Stomach smooth muscle (tissue), 2 donors: ENCODE results near the gene BAHCC1.
A peak's percentile ranks its signal among the peaks of the same experiment; 100 is the strongest.

Experiments
- H3K27ac ChIP-seq: one replicate; pipeline ENCODE4 v1.7.0; 2013; ENCODE audit warnings: mild to moderate bottlenecking, low read length, inconsistent platforms
- H3K27me3 ChIP-seq, 2 donors: one replicate each; pipeline ENCODE4 v1.7.0; 2013; ENCODE audit warnings: low read length in 2 of 2; ENCODE audit not compliant: insufficient read depth in 2 of 2, control insufficient read depth in 1 of 2
- H3K36me3 ChIP-seq, 2 donors: one replicate each; pipeline ENCODE4 v1.7.0; 2013; ENCODE audit warnings: low read length in 2 of 2; ENCODE audit not compliant: control insufficient read depth in 2 of 2, insufficient read depth in 2 of 2
- H3K4me1 ChIP-seq: one replicate; pipeline ENCODE4 v1.7.0; 2013; ENCODE audit warnings: low read length; ENCODE audit not compliant: control insufficient read depth, insufficient read depth
- H3K4me3 ChIP-seq, 2 donors: one replicate each; pipeline ENCODE4 v1.7.0; 2013; ENCODE audit warnings: low read length in 2 of 2
- H3K9ac ChIP-seq, 2 donors: one replicate each; pipeline ENCODE4 v1.7.0; 2013; ENCODE audit warnings: low read length in 2 of 2, mild to moderate bottlenecking in 1 of 2
- H3K9me3 ChIP-seq, 2 donors: one replicate each; pipeline ENCODE4 v1.7.0; 2013; ENCODE audit warnings: low read length in 2 of 2; ENCODE audit not compliant: control insufficient read depth in 2 of 2
- donor health status: healthy.
- donor health status: Pancreatic carcinoma.

The BAHCC1 gene

GRCh38 chr17:81492706-81493105, 97.4 kb downstream of the BAHCC1 start:
- H3K4me3 ChIP-seq: no peak overlapping the region
- H3K9me3 ChIP-seq: no peaks in the 10 kb centered on the region
- H3K27ac ChIP-seq: no peak overlapping the region
- H3K36me3 ChIP-seq: no peaks in the 10 kb centered on the region
- H3K27me3 ChIP-seq: peaks cover 8 to 9% of the 10 kb centered on the region in 2 donors
- no peak overlapping the region for H3K9ac ChIP-seq
- H3K4me1 ChIP-seq: peaks cover 12% of the 10 kb centered on the region

- Histone ChIP-seq H3K4me3 (no peak overlapping the region), H3K9ac (no peak overlapping the region), H3K36me3 (no peaks in the 10 kb centered on the region), H3K27me3 (peaks cover 8 to 9% of the 10 kb centered on the region in 2 donors), H3K9me3 (no peaks in the 10 kb centered on the region), H3K27ac (no peak overlapping the region), H3K4me1 (peaks cover 9% of the 10 kb centered on the region)
Observed at GRCh38 chr17:81493198-81494038, 98.2 kb downstream of the BAHCC1 start.

GRCh38 chr17:81494626-81495377, 99.5 kb downstream of the BAHCC1 start:
- no peaks in the 10 kb centered on the region for H3K36me3 ChIP-seq
- H3K4me1 ChIP-seq: peaks cover 11% of the 10 kb centered on the region
- H3K9me3 ChIP-seq: no peaks in the 10 kb centered on the region
- peaks cover 9 to 11% of the 10 kb centered on the region in 2 donors for H3K27me3 ChIP-seq
- no peak overlapping the region for H3K9ac ChIP-seq
- no peak overlapping the region for H3K27ac ChIP-seq
- no peak overlapping the region for H3K4me3 ChIP-seq

GRCh38 chr17:81498953-81499600, 103.8 kb downstream of the BAHCC1 start:
- Histone ChIP-seq H3K4me3 (peak overlapping the region in 1 of 2 donors; percentile 44), H3K9ac (no peak overlapping the region), H3K27ac (no peak overlapping the region), H3K4me1 (peaks cover 13% of the 10 kb centered on the region), H3K36me3 (no peaks in the 10 kb centered on the region), H3K27me3 (peaks cover 3% of the 10 kb centered on the region in 2 donors), H3K9me3 (no peaks in the 10 kb centered on the region)

GRCh38 chr17:81499601-81499970, 104.3 kb downstream of the BAHCC1 start:
- Histone ChIP-seq H3K4me1 (peaks cover 13% of the 10 kb centered on the region), H3K4me3 (no peak overlapping the region), H3K27me3 (peaks cover 3% of the 10 kb centered on the region in 2 donors), H3K27ac (no peak overlapping the region), H3K36me3 (no peaks in the 10 kb centered on the region), H3K9ac (no peak overlapping the region), H3K9me3 (no peaks in the 10 kb centered on the region)

GRCh38 chr17:81500047-81500446, 104.8 kb downstream of the BAHCC1 start:
- Histone ChIP-seq H3K4me1 (peaks cover 11% of the 10 kb centered on the region), H3K27ac (no peak overlapping the region), H3K36me3 (no peaks in the 10 kb centered on the region), H3K27me3 (peaks cover 2 to 3% of the 10 kb centered on the region in 2 donors), H3K9me3 (no peaks in the 10 kb centered on the region), H3K9ac (no peak overlapping the region), H3K4me3 (no peak overlapping the region)

GRCh38 chr17:81502471-81503017, 107.3 kb downstream of the BAHCC1 start:
- no peaks in the 10 kb centered on the region for H3K9me3 ChIP-seq
- no peak overlapping the region for H3K4me3 ChIP-seq
- peaks cover 2 to 3% of the 10 kb centered on the region in 2 donors for H3K27me3 ChIP-seq
- no peak overlapping the region for H3K27ac ChIP-seq
- no peak overlapping the region for H3K9ac ChIP-seq
- H3K4me1 ChIP-seq: peaks cover 11% of the 10 kb centered on the region
- H3K36me3 ChIP-seq: no peaks in the 10 kb centered on the region

- no peaks in the 10 kb centered on the region for H3K9me3 ChIP-seq
- no peak overlapping the region for H3K27ac ChIP-seq
- peaks cover 11% of the 10 kb centered on the region for H3K4me1 ChIP-seq
- H3K36me3 ChIP-seq: peaks cover under 1 to 1% of the 10 kb centered on the region in 2 donors
- H3K27me3 ChIP-seq: peaks cover 2 to 3% of the 10 kb centered on the region in 2 donors
- no peak overlapping the region for H3K9ac ChIP-seq
- H3K4me3 ChIP-seq: no peak overlapping the region
Observed at GRCh38 chr17:81503619-81504018, 108.4 kb downstream of the BAHCC1 start.

- peak overlapping the region; percentile 89 to 90 for H3K9ac ChIP-seq
- no peaks in the 10 kb centered on the region for H3K9me3 ChIP-seq
- peak overlapping the region; percentile 62 for H3K27ac ChIP-seq
- peak overlapping the region; percentile 98 to 99 for H3K4me3 ChIP-seq
- no peaks in the 10 kb centered on the region for H3K27me3 ChIP-seq
- H3K36me3 ChIP-seq: peaks cover 33 to 37% of the 10 kb centered on the region in 2 donors
- H3K4me1 ChIP-seq: peaks cover 13% of the 10 kb centered on the region
Observed at GRCh38 chr17:81508639-81509206, 113.5 kb downstream of the BAHCC1 start.
